Activated naive CD8-positive, alpha-beta T cell treated with anti-CD3 and anti-CD28 coated beads, Interleukin-2, amount 10 ng/mL, durations not matched to agents 7 days and 5 days (primary cell): Measurements from ENCODE around the gene SMAD7. TPM values are rescaled to one million over a fixed set of nuclear protein-coding genes. Genes with fewer than 3 reads are reported as not detected.

ENCODE experiments used
- ATAC-seq: fragments of 150-1000 bp; cut with Tn5 transposase; one replicate; pipeline ENCODE4 v1.10.0; 2021; ENCODE audit warnings: low read depth, moderate library complexity
- POLR2A ChIA-PET: fragments of 350-600 bp; sonication (Branson Sonifier 250); formaldehyde crosslinking; loops from one replicate; lab custom pipeline; 2021; ENCODE audit warnings: antibody characterized with exemption; lab: Charles Lee
- DNase-seq: peaks from one replicate; pipeline ENCODE4 v3.0.0; 2021
- H3K27ac Mint-ChIP-seq: one replicate; pipeline ENCODE4 v1.8.0; 2022; ENCODE audit warnings: mild to moderate bottlenecking, mixed read lengths
- H3K27me3 Mint-ChIP-seq: one replicate; pipeline ENCODE4 v1.8.0; 2022; ENCODE audit warnings: mild to moderate bottlenecking, moderate library complexity, mixed read lengths
- H3K36me3 Mint-ChIP-seq: one replicate; pipeline ENCODE4 v1.8.0; 2021; ENCODE audit warnings: mild to moderate bottlenecking, mixed read lengths
- H3K4me1 Mint-ChIP-seq: one replicate; pipeline ENCODE4 v1.8.0; 2021; ENCODE audit warnings: mixed read lengths
- H3K4me3 Mint-ChIP-seq: one replicate; pipeline ENCODE4 v1.8.0; 2022; ENCODE audit warnings: mild to moderate bottlenecking, moderate library complexity, mixed read lengths
- H3K9me3 Mint-ChIP-seq: one replicate; pipeline ENCODE4 v1.8.0; 2021; ENCODE audit warnings: mixed read lengths
- total RNA-seq, 2 experiments: library from RNA; stranded (reverse); gene quantifications; one replicate each; pipeline ENCODE4 v1.2.3, GENCODE V29; 2021

The SMAD7 gene
- total RNA-seq, 2 experiments from 2014 or later: 26.8 to 30.1 TPM

GRCh38 chr18:48951448-48952286 is 902 bp upstream of the SMAD7 start:
- DNase-seq: peak; percentile 81

GRCh38 chr18:48949606-48950535 is 894 bp downstream of the SMAD7 start:
- Mint-ChIP-seq H3K36me3 (peaks cover 38% of the 10 kb centered on the region), H3K4me3 (peak overlapping the region; percentile 100), H3K27me3 (peaks cover 2% of the 10 kb centered on the region), H3K9me3 (no peaks in the 10 kb centered on the region), H3K4me1 (peaks cover 30% of the 10 kb centered on the region), H3K27ac (peak overlapping the region; percentile 93)
- POLR2A ChIA-PET: interaction anchor here (1.1 to 5.1 kb wide), 2 partner anchors 9 to 26 kb away, joined by 3 to 35 read pairs; no protein-coding TSS in a partner anchor
- ATAC-seq (peak; percentile 23), DNase-seq (peak; percentile 61)

More at GRCh38 chr18:48951448-48952286, 902 bp upstream of the SMAD7 start:
- POLR2A ChIA-PET: interaction anchor here (0.6 to 5.1 kb wide), 20 partner anchors 11 to 181 kb away, joined by 3 to 35 read pairs (median 3); no protein-coding TSS in a partner anchor
- Mint-ChIP-seq H3K4me1 (peaks cover 20% of the 10 kb centered on the region), H3K9me3 (no peaks in the 10 kb centered on the region), H3K27me3 (peaks cover 8% of the 10 kb centered on the region), H3K27ac (peak overlapping the region; percentile 84), H3K36me3 (peaks cover 22% of the 10 kb centered on the region), H3K4me3 (peak overlapping the region; percentile 97)
- peak; percentile 51 for ATAC-seq

GRCh38 chr18:48949050-48949605 is 1.6 kb downstream of the SMAD7 start:
- Mint-ChIP-seq H3K4me3 (peak overlapping the region; percentile 100), H3K36me3 (peaks cover 45% of the 10 kb centered on the region), H3K4me1 (peaks cover 38% of the 10 kb centered on the region), H3K27ac (peak overlapping the region; percentile 93), H3K27me3 (peaks cover 2% of the 10 kb centered on the region), H3K9me3 (no peaks in the 10 kb centered on the region)
- DNase-seq: no peak
- peak; percentile 8 for ATAC-seq
- POLR2A ChIA-PET: interaction anchor here (0.6 to 5.1 kb wide), 5 partner anchors 8 to 48 kb away, joined by 3 to 35 read pairs (median 5); no protein-coding TSS in a partner anchor

- Mint-ChIP-seq H3K27me3 (peaks cover 2% of the 10 kb centered on the region), H3K4me3 (peak overlapping the region; percentile 100), H3K9me3 (no peaks in the 10 kb centered on the region), H3K4me1 (peaks cover 44% of the 10 kb centered on the region), H3K27ac (peak overlapping the region; percentile 93), H3K36me3 (peaks cover 50% of the 10 kb centered on the region)
- peak; percentile 64 for DNase-seq
- no peak for ATAC-seq
- POLR2A ChIA-PET: interaction anchor here (0.6 to 5.1 kb wide), 5 partner anchors 8 to 48 kb away, joined by 3 to 35 read pairs (median 5); no protein-coding TSS in a partner anchor
Observed at GRCh38 chr18:48948112-48949049, 2.4 kb downstream of the SMAD7 start.

GRCh38 chr18:48947560-48947959 is 3.2 kb downstream of the SMAD7 start:
- POLR2A ChIA-PET: interaction anchor here (0.9 to 1.4 kb wide), 2 partner anchors 10 to 512 kb away, joined by 3 to 4 read pairs; no protein-coding TSS in a partner anchor
- Mint-ChIP-seq H3K9me3 (no peaks in the 10 kb centered on the region), H3K4me3 (peak overlapping the region; percentile 100), H3K27ac (peak overlapping the region; percentile 69), H3K36me3 (peaks cover 55% of the 10 kb centered on the region), H3K4me1 (peaks cover 50% of the 10 kb centered on the region), H3K27me3 (no peaks in the 10 kb centered on the region)
- no peak for ATAC-seq
- no peak for DNase-seq

- peak overlapping the region; percentile 100 for H3K4me3 Mint-ChIP-seq
- no peak for ATAC-seq
- H3K36me3 Mint-ChIP-seq: peaks cover 58% of the 10 kb centered on the region
- DNase-seq: no peak
- H3K27ac Mint-ChIP-seq: no peak overlapping the region
- H3K27me3 Mint-ChIP-seq: no peaks in the 10 kb centered on the region
- POLR2A ChIA-PET: interaction anchor here (0.9 kb wide), 1 partner anchor 512 kb away, joined by 3 read pairs; no protein-coding TSS in a partner anchor
- no peaks in the 10 kb centered on the region for H3K9me3 Mint-ChIP-seq
- H3K4me1 Mint-ChIP-seq: peaks cover 54% of the 10 kb centered on the region
Observed at GRCh38 chr18:48947092-48947491, 3.7 kb downstream of the SMAD7 start.

GRCh38 chr18:48946329-48946835 is 4.4 kb downstream of the SMAD7 start:
- Mint-ChIP-seq H3K4me1 (peaks cover 61% of the 10 kb centered on the region), H3K4me3 (peak overlapping the region; percentile 100), H3K9me3 (no peaks in the 10 kb centered on the region), H3K36me3 (peaks cover 60% of the 10 kb centered on the region), H3K27me3 (no peaks in the 10 kb centered on the region), H3K27ac (no peak overlapping the region)
- DNase-seq (no peak), ATAC-seq (no peak)
- POLR2A ChIA-PET: no interaction called here

- DNase-seq (no peak), ATAC-seq (no peak)
- POLR2A ChIA-PET: no interaction called here
- no peak overlapping the region for H3K27ac Mint-ChIP-seq
- peak overlapping the region; percentile 58 for H3K4me3 Mint-ChIP-seq
- peaks cover 64% of the 10 kb centered on the region for H3K36me3 Mint-ChIP-seq
- H3K27me3 Mint-ChIP-seq: no peaks in the 10 kb centered on the region
- H3K4me1 Mint-ChIP-seq: peaks cover 66% of the 10 kb centered on the region
- no peaks in the 10 kb centered on the region for H3K9me3 Mint-ChIP-seq
Observed at GRCh38 chr18:48945953-48946217, 4.9 kb downstream of the SMAD7 start.

GRCh38 chr18:48944634-48945033 is 6.1 kb downstream of the SMAD7 start:
- H3K9me3 Mint-ChIP-seq: no peaks in the 10 kb centered on the region
- peaks cover 67% of the 10 kb centered on the region for H3K36me3 Mint-ChIP-seq
- ATAC-seq: no peak
- H3K27ac Mint-ChIP-seq: peak overlapping the region; percentile 78
- no peaks in the 10 kb centered on the region for H3K27me3 Mint-ChIP-seq
- H3K4me1 Mint-ChIP-seq: peaks cover 78% of the 10 kb centered on the region
- POLR2A ChIA-PET: interaction anchor here (0.9 to 1.5 kb wide), 3 partner anchors 10 to 29 kb away, joined by 4 to 6 read pairs (median 5); no protein-coding TSS in a partner anchor
- DNase-seq: no peak
- peak overlapping the region; percentile 77 for H3K4me3 Mint-ChIP-seq

GRCh38 chr18:48943736-48944527 is 6.8 kb downstream of the SMAD7 start:
- DNase-seq (peak; percentile 44), ATAC-seq (no peak)
- peak overlapping the region; percentile 77 for H3K4me3 Mint-ChIP-seq
- peak overlapping the region; percentile 78 for H3K27ac Mint-ChIP-seq
- peaks cover 67% of the 10 kb centered on the region for H3K36me3 Mint-ChIP-seq
- POLR2A ChIA-PET: interaction anchor here (0.9 to 1.5 kb wide), 3 partner anchors 10 to 28 kb away, joined by 4 to 6 read pairs (median 5); no protein-coding TSS in a partner anchor
- peaks cover 80% of the 10 kb centered on the region for H3K4me1 Mint-ChIP-seq
- H3K27me3 Mint-ChIP-seq: no peaks in the 10 kb centered on the region
- no peaks in the 10 kb centered on the region for H3K9me3 Mint-ChIP-seq

- DNase-seq (no peak), ATAC-seq (no peak)
- peaks cover 85% of the 10 kb centered on the region for H3K4me1 Mint-ChIP-seq
- H3K9me3 Mint-ChIP-seq: no peaks in the 10 kb centered on the region
- no peaks in the 10 kb centered on the region for H3K27me3 Mint-ChIP-seq
- POLR2A ChIA-PET: no interaction called here
- peaks cover 70% of the 10 kb centered on the region for H3K36me3 Mint-ChIP-seq
- H3K27ac Mint-ChIP-seq: peak overlapping the region; percentile 26
- peak overlapping the region; percentile 77 for H3K4me3 Mint-ChIP-seq
Observed at GRCh38 chr18:48943333-48943732, 7.4 kb downstream of the SMAD7 start.
